Mesendoderm (in vitro differentiated cells): ENCODE results near the gene TPPP.

Source experiments
- DNase-seq: peaks from one replicate; pipeline ENCODE4 v3.0.0; 2013
- H2AK5ac ChIP-seq: 2 replicates; pipeline ENCODE4 v1.6.1; 2013; ENCODE audit warnings: low read length, inconsistent platforms
- H2BK120ac ChIP-seq: 2 replicates; pipeline ENCODE4 v1.6.1; 2013; ENCODE audit warnings: low read depth, mild to moderate bottlenecking, low read length, moderate library complexity, mixed read lengths
- H2BK15ac ChIP-seq: replicated peaks from 2 replicates; pipeline ENCODE4 v1.6.1; 2013; ENCODE audit warnings: low read depth, mild to moderate bottlenecking, moderate library complexity
- H2BK5ac ChIP-seq: 2 replicates; pipeline ENCODE4 v1.6.1; 2013; ENCODE audit warnings: low read length, inconsistent platforms
- H3K18ac ChIP-seq: 2 replicates; pipeline ENCODE4 v1.6.1; 2013; ENCODE audit warnings: mild to moderate bottlenecking, low read length, mixed read lengths
- H3K23ac ChIP-seq: one replicate; pipeline ENCODE4 v1.6.1; 2013; ENCODE audit warnings: low read length
- H3K27ac ChIP-seq: 2 replicates; pipeline ENCODE4 v1.5.1; 2013; ENCODE audit warnings: low read depth, mild to moderate bottlenecking, inconsistent platforms, low read length, moderate library complexity
- H3K27me3 ChIP-seq: 2 replicates; pipeline ENCODE4 v1.6.1; 2013; ENCODE audit warnings: low read length, control low read depth, mild to moderate bottlenecking, inconsistent platforms; ENCODE audit not compliant: insufficient read depth, poor library complexity
- H3K36me3 ChIP-seq: 2 replicates; pipeline ENCODE4 v1.6.1; 2013; ENCODE audit warnings: low read length, inconsistent platforms; ENCODE audit not compliant: control insufficient read depth, insufficient read depth
- H3K4ac ChIP-seq: one replicate; pipeline ENCODE4 v1.6.1; 2013; ENCODE audit warnings: low read depth, mild to moderate bottlenecking, low read length, moderate library complexity
- H3K4me1 ChIP-seq: 2 replicates; pipeline ENCODE4 v1.6.1; 2013; ENCODE audit warnings: low read depth, low read length, inconsistent platforms; ENCODE audit not compliant: control insufficient read depth
- H3K4me2 ChIP-seq: 2 replicates; pipeline ENCODE4 v1.6.1; 2013; ENCODE audit warnings: low read length
- H3K4me3 ChIP-seq: 2 replicates; pipeline ENCODE4 v1.5.1; 2013; ENCODE audit warnings: mild to moderate bottlenecking, low read length
- H3K56ac ChIP-seq: one replicate; pipeline ENCODE4 v1.6.1; 2013; ENCODE audit warnings: low read length
- H3K79me1 ChIP-seq: 2 replicates; pipeline ENCODE4 v1.6.1; 2013; ENCODE audit warnings: low read length, inconsistent platforms
- H3K79me2 ChIP-seq: 2 replicates; pipeline ENCODE4 v1.6.1; 2013; ENCODE audit warnings: mild to moderate bottlenecking, low read length; ENCODE audit not compliant: control insufficient read depth, insufficient read depth
- H3K9ac ChIP-seq: 2 replicates; pipeline ENCODE4 v1.6.1; 2013; ENCODE audit warnings: low read length, inconsistent platforms
- H4K5ac ChIP-seq: one replicate; pipeline ENCODE4 v1.6.1; 2013; ENCODE audit warnings: low read length
- H4K8ac ChIP-seq: one replicate; pipeline ENCODE4 v1.6.1; 2013; ENCODE audit warnings: low read depth, mild to moderate bottlenecking, control low read depth, low read length, moderate library complexity
- WGBS: extraction: QIAGEN DNeasy Blood & Tissue Kit; methylation state at CpG from one replicate; pipeline ENCODE4 v1.1.7; 2013; ENCODE audit warnings: low lambda C conversion rate, missing lambda C conversion rate; ENCODE audit not compliant: insufficient coverage; ENCODE audit errors: extremely low coverage; 5-methylcytosine and 5-hydroxymethylcytosine counted together

The TPPP gene

GRCh38 chr5:637581-638450 is 55.3 kb downstream of the TPPP start:
- Histone ChIP-seq H3K23ac (no peak overlapping the region), H4K8ac (no peak overlapping the region), H3K27ac (no peak overlapping the region), H3K4me3 (no peak overlapping the region), H3K27me3 (no peaks in the 10 kb centered on the region), H3K79me2 (no peaks in the 10 kb centered on the region), H2BK15ac (no peak overlapping the region), H2BK120ac (no peak overlapping the region), H3K4me1 (no peaks in the 10 kb centered on the region), H2AK5ac (no peak overlapping the region), H3K9ac (no peak overlapping the region), H3K4me2 (no peak overlapping the region), H4K5ac (no peak overlapping the region), H3K4ac (no peak overlapping the region), H2BK5ac (no peak overlapping the region), H3K56ac (no peak overlapping the region), H3K79me1 (no peaks in the 10 kb centered on the region), H3K18ac (no peak overlapping the region), H3K36me3 (peaks cover 18% of the 10 kb centered on the region)
- WGBS = no CpG with 5 or more reads among the region's 42 CpGs
- DNase-seq = no peak

GRCh38 chr5:636951-637350 is 56.2 kb downstream of the TPPP start:
- no peak overlapping the region for H3K56ac ChIP-seq
- no peaks in the 10 kb centered on the region for H3K27me3 ChIP-seq
- H4K8ac ChIP-seq = no peak overlapping the region
- no peak overlapping the region for H4K5ac ChIP-seq
- no peak overlapping the region for H2BK5ac ChIP-seq
- H3K4me1 ChIP-seq = no peaks in the 10 kb centered on the region
- H3K4me2 ChIP-seq = no peak overlapping the region
- H3K4me3 ChIP-seq = no peak overlapping the region
- no peak overlapping the region for H3K27ac ChIP-seq
- no peaks in the 10 kb centered on the region for H3K79me2 ChIP-seq
- DNase-seq = no peak
- H3K4ac ChIP-seq = no peak overlapping the region
- H3K23ac ChIP-seq = no peak overlapping the region
- no peak overlapping the region for H3K18ac ChIP-seq
- no peaks in the 10 kb centered on the region for H3K79me1 ChIP-seq
- H3K9ac ChIP-seq = no peak overlapping the region
- no peak overlapping the region for H2AK5ac ChIP-seq
- H2BK120ac ChIP-seq = no peak overlapping the region
- no CpG with 5 or more reads among the region's 20 CpGs for WGBS
- H2BK15ac ChIP-seq = no peak overlapping the region
- peaks cover 18% of the 10 kb centered on the region for H3K36me3 ChIP-seq

- WGBS = no CpG with 5 or more reads among the region's 18 CpGs
- H2BK120ac ChIP-seq = no peak overlapping the region
These were observed 57.7 kb downstream of the TPPP start for GRCh38 chr5:635306-636055.

GRCh38 chr5:634191-634590 is 59.0 kb downstream of the TPPP start:
- Histone ChIP-seq H2AK5ac (no peak overlapping the region), H4K8ac (no peak overlapping the region), H3K36me3 (peaks cover 17% of the 10 kb centered on the region), H3K79me1 (no peaks in the 10 kb centered on the region), H3K27ac (no peak overlapping the region), H3K56ac (no peak overlapping the region), H4K5ac (no peak overlapping the region), H3K4ac (no peak overlapping the region), H3K4me2 (no peak overlapping the region), H2BK120ac (no peak overlapping the region), H3K4me3 (no peak overlapping the region), H3K4me1 (no peaks in the 10 kb centered on the region), H2BK15ac (no peak overlapping the region), H3K18ac (no peak overlapping the region), H3K23ac (no peak overlapping the region), H3K79me2 (no peaks in the 10 kb centered on the region), H2BK5ac (no peak overlapping the region), H3K27me3 (no peaks in the 10 kb centered on the region), H3K9ac (no peak overlapping the region)
- DNase-seq = no peak
- WGBS = no CpG with 5 or more reads among the region's 12 CpGs

More at GRCh38 chr5:635306-636055, 57.7 kb downstream of the TPPP start:
- no peak overlapping the region for H3K18ac ChIP-seq
- H3K27ac ChIP-seq = no peak overlapping the region
- no peak overlapping the region for H4K5ac ChIP-seq
- no peak overlapping the region for H2BK15ac ChIP-seq
- H3K4me3 ChIP-seq = no peak overlapping the region
- no peak overlapping the region for H3K4ac ChIP-seq
- no peak overlapping the region for H2AK5ac ChIP-seq
- no peaks in the 10 kb centered on the region for H3K79me2 ChIP-seq
- no peak overlapping the region for H3K56ac ChIP-seq
- no peaks in the 10 kb centered on the region for H3K4me1 ChIP-seq
- no peak overlapping the region for H2BK5ac ChIP-seq
- no peaks in the 10 kb centered on the region for H3K79me1 ChIP-seq
- no peak for DNase-seq
- H3K27me3 ChIP-seq = no peaks in the 10 kb centered on the region
- no peak overlapping the region for H3K23ac ChIP-seq
- H4K8ac ChIP-seq = no peak overlapping the region
- H3K9ac ChIP-seq = no peak overlapping the region
- H3K36me3 ChIP-seq = peaks cover 17% of the 10 kb centered on the region
- H3K4me2 ChIP-seq = no peak overlapping the region

GRCh38 chr5:633501-633955 is 59.6 kb downstream of the TPPP start:
- Histone ChIP-seq H2BK120ac (no peak overlapping the region), H4K8ac (no peak overlapping the region), H2BK5ac (no peak overlapping the region), H3K36me3 (peaks cover 17% of the 10 kb centered on the region), H3K79me1 (no peaks in the 10 kb centered on the region), H2BK15ac (no peak overlapping the region), H3K79me2 (no peaks in the 10 kb centered on the region), H2AK5ac (no peak overlapping the region), H3K4ac (no peak overlapping the region), H3K4me1 (no peaks in the 10 kb centered on the region), H3K4me3 (no peak overlapping the region), H3K9ac (no peak overlapping the region), H3K18ac (no peak overlapping the region), H3K27me3 (no peaks in the 10 kb centered on the region), H3K23ac (no peak overlapping the region), H3K56ac (no peak overlapping the region), H3K4me2 (no peak overlapping the region), H3K27ac (no peak overlapping the region), H4K5ac (no peak overlapping the region)
- WGBS = no CpG with 5 or more reads among the region's 20 CpGs
- no peak for DNase-seq
